Keratinocyte (primary cell): ENCODE results near the gene NRG4. TPM values are rescaled to one million over a fixed set of nuclear protein-coding genes. Genes with fewer than 3 reads are reported as not detected.

Experiments
- DNase-seq: peaks from one replicate; pipeline ENCODE4 v3.0.0-alpha.2; 2011; ENCODE audit warnings: low read depth, missing footprints, low spot score
- FAIRE-seq: peaks from 2 replicates; lab custom pipeline; 2011; peaks lifted over from hg19 to GRCh38; lab: Jason Lieb, UNC
- H2AFZ ChIP-seq: 2 replicates; pipeline ENCODE4 v1.6.0; 2012; ENCODE audit warnings: low read length, control low read depth, inconsistent platforms; ENCODE audit not compliant: control insufficient read depth
- H3K27ac ChIP-seq: 2 replicates; pipeline ENCODE4 v1.5.1; 2011; ENCODE audit warnings: low read length; ENCODE audit not compliant: control insufficient read depth, insufficient read depth
- H3K27me3 ChIP-seq: 3 replicates; pipeline ENCODE4 v1.6.0; 2011; ENCODE audit warnings: low read length; ENCODE audit not compliant: control insufficient read depth, insufficient read depth; ENCODE audit errors: extremely low read depth
- H3K36me3 ChIP-seq, 2 experiments: 2 replicates in 1 of 2; 3 replicates in 1 of 2; pipeline ENCODE4 v1.5.1; 2011; ENCODE audit warnings: low read length in 2 of 2, mild to moderate bottlenecking in 1 of 2; ENCODE audit not compliant: control insufficient read depth in 2 of 2, insufficient read depth in 2 of 2; ENCODE audit errors: extremely low read depth in 1 of 2
- H3K4me1 ChIP-seq: 3 replicates; pipeline ENCODE4 v1.5.1; 2011; ENCODE audit warnings: low read length; ENCODE audit not compliant: control insufficient read depth, insufficient read depth; ENCODE audit errors: extremely low read depth
- H3K4me2 ChIP-seq: 3 replicates; pipeline ENCODE4 v1.6.0; 2011; ENCODE audit warnings: low read depth, low read length; ENCODE audit not compliant: control insufficient read depth, insufficient read depth; ENCODE audit errors: extremely low read depth
- H3K4me3 ChIP-seq, 3 experiments: fragments of 200-600 bp in 1 of 3; sonication (generic) in 1 of 3; 2 replicates in 2 of 3; 3 replicates in 1 of 3; pipeline ENCODE4 v1.5.1; 2011 to 2016; ENCODE audit warnings: low read length in 3 of 3, mild to moderate bottlenecking in 3 of 3, control low read depth in 2 of 3, inconsistent platforms in 1 of 3, low read depth in 1 of 3, mixed read lengths in 1 of 3, mixed run types in 1 of 3, moderate library complexity in 1 of 3; ENCODE audit not compliant: control insufficient read depth in 2 of 3, insufficient read depth in 2 of 3; ENCODE audit errors: extremely low read depth in 1 of 3
- H3K79me2 ChIP-seq: 2 replicates; pipeline ENCODE4 v1.6.0; 2012; ENCODE audit warnings: low read length; ENCODE audit not compliant: control insufficient read depth, insufficient read depth
- H3K9ac ChIP-seq: 3 replicates; pipeline ENCODE4 v1.6.0; 2011; ENCODE audit warnings: low read length; ENCODE audit not compliant: control insufficient read depth, insufficient read depth; ENCODE audit errors: extremely low read depth
- H3K9me1 ChIP-seq: 3 replicates; pipeline ENCODE4 v1.6.0; 2011; ENCODE audit warnings: low read length; ENCODE audit not compliant: control insufficient read depth, insufficient read depth; ENCODE audit errors: extremely low read depth
- H3K9me3 ChIP-seq: 2 replicates; pipeline ENCODE4 v1.5.1; 2012; ENCODE audit warnings: low read depth, low read length; ENCODE audit not compliant: control insufficient read depth
- H4K20me1 ChIP-seq: 3 replicates; pipeline ENCODE4 v1.6.0; 2011; ENCODE audit warnings: low read length; ENCODE audit not compliant: control insufficient read depth, insufficient read depth; ENCODE audit errors: extremely low read depth
- EZH2 ChIP-seq: IDR thresholded peaks from one replicate; pipeline ENCODE4 v1.6.1; 2012; ENCODE audit warnings: inconsistent platforms, mild to moderate bottlenecking, low read length, moderate library complexity
- dilution Hi-C: fragments of 300-500 bp; cut with MboI; formaldehyde crosslinking; loops from one replicate; pipeline ENCODE4 v1.7.0; 2020; ENCODE audit warnings: low sequenced_read_pairs; ENCODE audit not compliant: extremely low pct_ligation_motif_present
- polyA plus RNA-seq, 5 experiments: library from polyadenylated mRNA; depleted of rRNA in 3 of 5; stranded (reverse) in 3 of 5; stranded (forward) in 1 of 5; unstranded in 1 of 5; fragments of >200 nt; gene quantifications; 1 replicate in 1 of 5; 2 replicates in 3 of 5; 3 replicates in 1 of 5; pipeline versions ENCODE4 v1.2.1 to v1.2.3, GENCODE V29; 2011 to 2012; ENCODE audit warnings: missing spikeins in 2 of 5, low read depth in 1 of 5, low replicate concordance in 1 of 5
- TF ChIP-seq, protein P1 (sequence below), 3 experiments: IDR thresholded peaks in 1 of 3; conservative IDR thresholded peaks in 1 of 3; optimal IDR thresholded peaks in 1 of 3; 2 replicates in 2 of 3; 3 replicates in 1 of 3; pipeline versions ENCODE3 to v1.5.1; 2011; ENCODE audit warnings: low read length in 3 of 3, mild to moderate bottlenecking in 3 of 3, moderate library complexity in 2 of 3, control low read depth in 1 of 3, inconsistent platforms in 1 of 3; ENCODE audit not compliant: insufficient read depth in 2 of 3; ENCODE audit errors: extremely low read depth in 1 of 3

The NRG4 gene
- polyA plus RNA-seq, 1 donor (not counting 4 experiments of a cell fraction or from before 2014, with no cell fraction given): 0.96 TPM

- Histone ChIP-seq H3K9me1 (peaks cover 2% of the 10 kb centered on the region), H3K4me3 (no peak overlapping the region), H3K36me3 (peaks cover 8 to 15% of the 10 kb centered on the region in 2 experiments), H3K27ac (no peak overlapping the region), H4K20me1 (no peaks in the 10 kb centered on the region), H2AFZ (no peak overlapping the region), H3K9me3 (no peaks in the 10 kb centered on the region), H3K4me1 (peaks cover 16% of the 10 kb centered on the region), H3K4me2 (no peak overlapping the region), H3K9ac (no peak overlapping the region), H3K27me3 (no peaks in the 10 kb centered on the region), H3K79me2 (peaks cover 31% of the 10 kb centered on the region)
- TF ChIP-seq, protein P1, sequence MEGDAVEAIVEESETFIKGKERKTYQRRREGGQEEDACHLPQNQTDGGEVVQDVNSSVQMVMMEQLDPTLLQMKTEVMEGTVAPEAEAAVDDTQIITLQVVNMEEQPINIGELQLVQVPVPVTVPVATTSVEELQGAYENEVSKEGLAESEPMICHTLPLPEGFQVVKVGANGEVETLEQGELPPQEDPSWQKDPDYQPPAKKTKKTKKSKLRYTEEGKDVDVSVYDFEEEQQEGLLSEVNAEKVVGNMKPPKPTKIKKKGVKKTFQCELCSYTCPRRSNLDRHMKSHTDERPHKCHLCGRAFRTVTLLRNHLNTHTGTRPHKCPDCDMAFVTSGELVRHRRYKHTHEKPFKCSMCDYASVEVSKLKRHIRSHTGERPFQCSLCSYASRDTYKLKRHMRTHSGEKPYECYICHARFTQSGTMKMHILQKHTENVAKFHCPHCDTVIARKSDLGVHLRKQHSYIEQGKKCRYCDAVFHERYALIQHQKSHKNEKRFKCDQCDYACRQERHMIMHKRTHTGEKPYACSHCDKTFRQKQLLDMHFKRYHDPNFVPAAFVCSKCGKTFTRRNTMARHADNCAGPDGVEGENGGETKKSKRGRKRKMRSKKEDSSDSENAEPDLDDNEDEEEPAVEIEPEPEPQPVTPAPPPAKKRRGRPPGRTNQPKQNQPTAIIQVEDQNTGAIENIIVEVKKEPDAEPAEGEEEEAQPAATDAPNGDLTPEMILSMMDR (optimal IDR thresholded peaks at IDR 0.05 in 1 of 3, IDR thresholded peaks at IDR 0.05 in 1 of 3, conservative IDR thresholded peaks at IDR 0.05 in 1 of 3; ENCODE audit: extremely low read depth in 1 of 3, insufficient read depth in 2 of 3, low read length in 3 of 3): no peak
- TF ChIP-seq EZH2: no peak
- dilution Hi-C loops: no loop called here
- DNase-seq (no peak), FAIRE-seq (no peak)
Observed at GRCh38 chr15:75902129-75902557, 110.1 kb downstream of the NRG4 start.

DNA sequence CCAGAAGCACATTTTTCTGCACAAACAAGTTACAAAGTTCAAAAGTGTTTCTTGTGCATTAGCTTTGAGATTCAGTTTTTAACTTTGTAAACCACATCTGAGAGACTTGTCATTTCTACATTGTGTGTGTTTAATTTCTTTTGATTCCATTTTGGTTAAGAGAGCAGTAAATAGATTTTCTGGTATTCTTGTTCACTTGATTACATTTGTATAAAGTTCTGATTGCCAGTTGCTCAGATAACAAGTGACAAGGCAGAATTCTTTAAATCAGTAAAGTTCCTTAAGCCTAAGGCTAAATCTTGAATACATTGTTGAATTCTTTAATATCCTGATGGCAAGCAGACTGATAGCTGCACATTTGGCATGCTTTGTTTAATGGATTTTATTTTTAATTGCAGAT lies 111.6 kb downstream of the NRG4 start:
- Histone ChIP-seq H3K4me3 (no peak overlapping the region), H3K9me3 (no peaks in the 10 kb centered on the region), H3K9me1 (peaks cover 2% of the 10 kb centered on the region), H3K9ac (no peak overlapping the region), H3K27me3 (no peaks in the 10 kb centered on the region), H3K27ac (no peak overlapping the region), H3K4me2 (no peak overlapping the region), H2AFZ (no peak overlapping the region), H3K36me3 (peaks cover 5 to 6% of the 10 kb centered on the region in 2 experiments), H4K20me1 (no peaks in the 10 kb centered on the region), H3K79me2 (peaks cover 16% of the 10 kb centered on the region), H3K4me1 (peaks cover 14% of the 10 kb centered on the region)
- DNase-seq (no peak), FAIRE-seq (no peak)
- dilution Hi-C loops: no loop called here
- TF ChIP-seq, protein P1 (optimal IDR thresholded peaks at IDR 0.05 in 1 of 3, IDR thresholded peaks at IDR 0.05 in 1 of 3, conservative IDR thresholded peaks at IDR 0.05 in 1 of 3; ENCODE audit: extremely low read depth in 1 of 3, insufficient read depth in 2 of 3, low read length in 3 of 3): no peak
- TF ChIP-seq EZH2: no peak
